Immature natural killer cell (primary cell): ENCODE results near the gene NUMA1. TPM values are rescaled to one million over a fixed set of nuclear protein-coding genes. Genes with fewer than 3 reads are reported as not detected.

Experiments used
- DNase-seq, 3 donors: peaks; one replicate each; pipeline ENCODE4 v3.0.0; 2022; ENCODE audit warnings: mixed read lengths in 1 of 3
- H3K27ac Mint-ChIP-seq, 6 donors: one replicate each; pipeline ENCODE4 v1.8.0; 2020; ENCODE audit warnings: mixed read lengths in 6 of 6, mild to moderate bottlenecking in 5 of 6, inconsistent platforms in 4 of 6, moderate library complexity in 3 of 6
- H3K27me3 Mint-ChIP-seq, 3 donors: one replicate each; pipeline ENCODE4 v1.8.0; 2020 to 2021; ENCODE audit warnings: low read depth in 3 of 3, mild to moderate bottlenecking in 3 of 3, mixed read lengths in 3 of 3, moderate library complexity in 3 of 3, inconsistent platforms in 1 of 3
- H3K36me3 Mint-ChIP-seq, 3 donors: one replicate each; pipeline ENCODE4 v1.8.0; 2020; ENCODE audit warnings: mixed read lengths in 3 of 3, inconsistent platforms in 2 of 3, mild to moderate bottlenecking in 2 of 3
- H3K4me1 Mint-ChIP-seq, 2 donors: one replicate each; pipeline ENCODE4 v1.8.0; 2020; ENCODE audit warnings: inconsistent platforms in 2 of 2, mild to moderate bottlenecking in 2 of 2, mixed read lengths in 2 of 2, moderate library complexity in 1 of 2
- H3K4me3 Mint-ChIP-seq, 5 donors: one replicate each; pipeline ENCODE4 v1.8.0; 2020; ENCODE audit warnings: mild to moderate bottlenecking in 5 of 5, mixed read lengths in 5 of 5, inconsistent platforms in 3 of 5, moderate library complexity in 3 of 5
- H3K9me3 Mint-ChIP-seq, 6 donors: one replicate each; pipeline ENCODE4 v1.8.0; 2020; ENCODE audit warnings: mild to moderate bottlenecking in 6 of 6, mixed read lengths in 6 of 6, inconsistent platforms in 4 of 6, moderate library complexity in 3 of 6
- polyA plus RNA-seq, 3 donors: library from polyadenylated mRNA; unstranded; fragments of 300-500 nt; fragmentation: Illumina TruSeq; gene quantifications; one replicate each; pipeline ENCODE4 v1.2.3, GENCODE V29; 2021

NUMA1 gene
- polyA plus RNA-seq, 3 donors from 2014 or later: 2.7 to 92.5 (median 10.5) TPM

DNA sequence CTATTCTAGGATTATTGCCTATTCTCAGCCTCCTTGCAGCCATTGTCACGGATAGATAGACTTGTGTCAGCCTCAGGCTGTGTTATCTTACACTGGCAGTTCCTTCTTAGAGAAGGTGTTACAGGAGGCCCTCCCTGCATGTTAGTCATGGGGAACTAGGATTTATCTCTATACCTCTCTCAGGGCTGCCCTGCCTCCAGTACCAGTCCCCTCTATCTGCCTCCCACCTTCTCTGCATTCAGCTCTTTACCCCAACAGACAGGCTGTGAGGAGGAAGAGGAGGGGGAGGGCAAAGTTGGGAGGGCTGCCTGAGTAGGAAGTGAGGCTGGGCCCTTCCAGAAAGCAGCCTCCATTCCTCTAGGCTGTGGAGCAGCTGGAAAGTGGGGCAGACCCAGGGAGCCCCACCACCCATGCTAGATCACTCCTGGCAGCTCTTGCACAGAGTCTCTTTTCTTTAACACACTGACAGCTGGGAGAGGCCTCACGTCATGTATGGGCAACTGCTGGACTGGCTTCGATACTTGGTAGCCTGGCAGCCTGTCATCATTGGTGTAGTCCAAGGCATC, 84.5 kb downstream of the NUMA1 start:
- H3K36me3 Mint-ChIP-seq: peaks cover 0 to 9% (median 4%) of the 10 kb centered on the region in 3 donors
- H3K9me3 Mint-ChIP-seq: no peaks in the 10 kb centered on the region
- H3K27me3 Mint-ChIP-seq: peaks cover 0 to 2% (median 2%) of the 10 kb centered on the region in 3 donors
- H3K4me1 Mint-ChIP-seq: peaks cover 24 to 27% of the 10 kb centered on the region in 2 donors
- H3K27ac Mint-ChIP-seq: no peak overlapping the region
- no peak for DNase-seq
- no peak overlapping the region for H3K4me3 Mint-ChIP-seq

DNA sequence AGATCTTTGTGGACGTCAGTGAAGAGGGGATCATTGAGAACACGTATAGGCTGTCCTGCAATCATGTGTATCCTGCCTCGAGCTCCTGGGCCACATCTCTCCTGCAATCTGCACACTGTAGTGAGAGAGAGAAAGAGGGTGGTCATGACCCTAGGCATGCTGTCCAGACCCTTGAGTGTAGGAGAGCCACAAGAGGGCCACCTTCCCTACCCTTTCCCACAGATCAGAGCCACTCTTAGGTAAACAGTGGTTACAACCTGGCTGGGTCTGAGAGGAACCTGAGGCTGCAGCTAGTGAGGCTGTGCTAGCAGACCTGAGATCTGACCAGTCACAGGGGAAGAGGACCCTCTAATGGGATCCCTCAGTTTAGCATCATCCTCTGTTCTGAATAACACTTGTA, 85.6 kb downstream of the NUMA1 start:
- Mint-ChIP-seq H3K36me3 (peaks cover 0 to 9% (median 4%) of the 10 kb centered on the region in 3 donors), H3K27me3 (peaks cover 0 to 2% (median 2%) of the 10 kb centered on the region in 3 donors), H3K27ac (no peak overlapping the region), H3K4me1 (peaks cover 19 to 21% of the 10 kb centered on the region in 2 donors), H3K9me3 (no peaks in the 10 kb centered on the region), H3K4me3 (no peak overlapping the region)
- no peak for DNase-seq

GRCh38 chr11:71992136-71992730, 88.1 kb downstream of the NUMA1 start:
- no peaks in the 10 kb centered on the region for H3K9me3 Mint-ChIP-seq
- peaks cover 0 to 1% (median 0%) of the 10 kb centered on the region in 3 donors for H3K27me3 Mint-ChIP-seq
- no peak for DNase-seq
- peaks cover 0 to 3% of the 10 kb centered on the region in 2 donors for H3K4me1 Mint-ChIP-seq
- peak overlapping the region in 1 of 6 donors; percentile 37 for H3K27ac Mint-ChIP-seq
- peaks cover 0 to 8% (median 6%) of the 10 kb centered on the region in 3 donors for H3K36me3 Mint-ChIP-seq
- no peak overlapping the region for H3K4me3 Mint-ChIP-seq

GRCh38 chr11:71991494-71991893, 88.8 kb downstream of the NUMA1 start:
- Mint-ChIP-seq H3K9me3 (no peaks in the 10 kb centered on the region), H3K36me3 (peaks cover 0 to 8% (median 5%) of the 10 kb centered on the region in 3 donors), H3K4me1 (no peaks in the 10 kb centered on the region), H3K27ac (peak overlapping the region in 1 of 6 donors; percentile 49), H3K27me3 (peaks cover 0 to 1% (median 0%) of the 10 kb centered on the region in 3 donors), H3K4me3 (no peak overlapping the region)
- no peak for DNase-seq

- H3K4me1 Mint-ChIP-seq: no peaks in the 10 kb centered on the region
- H3K27ac Mint-ChIP-seq: peak overlapping the region in 1 of 6 donors; percentile 16
- peaks cover 0 to 9% (median 8%) of the 10 kb centered on the region in 3 donors for H3K36me3 Mint-ChIP-seq
- no peak overlapping the region for H3K4me3 Mint-ChIP-seq
- no peaks in the 10 kb centered on the region for H3K9me3 Mint-ChIP-seq
- H3K27me3 Mint-ChIP-seq: peaks cover 0 to 1% (median 0%) of the 10 kb centered on the region in 3 donors
- DNase-seq: no peak
Observed at GRCh38 chr11:71990701-71991100, 89.6 kb downstream of the NUMA1 start.

- no peak for DNase-seq
- H3K27ac Mint-ChIP-seq: no peak overlapping the region
- no peak overlapping the region for H3K4me3 Mint-ChIP-seq
- H3K27me3 Mint-ChIP-seq: peaks cover 0 to 1% (median 0%) of the 10 kb centered on the region in 3 donors
- no peaks in the 10 kb centered on the region for H3K4me1 Mint-ChIP-seq
- H3K36me3 Mint-ChIP-seq: peaks cover 0 to 17% (median 12%) of the 10 kb centered on the region in 3 donors
- H3K9me3 Mint-ChIP-seq: no peaks in the 10 kb centered on the region
Observed at GRCh38 chr11:71988050-71988449, 92.3 kb downstream of the NUMA1 start.

- Mint-ChIP-seq H3K4me1 (no peaks in the 10 kb centered on the region), H3K27me3 (peaks cover 0 to 1% (median 0%) of the 10 kb centered on the region in 3 donors), H3K4me3 (no peak overlapping the region)
Observed at GRCh38 chr11:71987521-71987920, 92.8 kb downstream of the NUMA1 start.

GRCh38 chr11:71986131-71986530, 94.2 kb downstream of the NUMA1 start:
- Mint-ChIP-seq H3K27ac (no peak overlapping the region), H3K4me1 (no peaks in the 10 kb centered on the region), H3K9me3 (no peaks in the 10 kb centered on the region), H3K4me3 (no peak overlapping the region), H3K36me3 (peaks cover 4 to 20% (median 12%) of the 10 kb centered on the region in 3 donors), H3K27me3 (no peaks in the 10 kb centered on the region)
- DNase-seq: no peak

More at GRCh38 chr11:71987521-71987920, 92.8 kb downstream of the NUMA1 start:
- no peak for DNase-seq
- Mint-ChIP-seq H3K36me3 (peaks cover under 1 to 17% (median 12%) of the 10 kb centered on the region in 3 donors), H3K27ac (no peak overlapping the region), H3K9me3 (no peaks in the 10 kb centered on the region)

DNA sequence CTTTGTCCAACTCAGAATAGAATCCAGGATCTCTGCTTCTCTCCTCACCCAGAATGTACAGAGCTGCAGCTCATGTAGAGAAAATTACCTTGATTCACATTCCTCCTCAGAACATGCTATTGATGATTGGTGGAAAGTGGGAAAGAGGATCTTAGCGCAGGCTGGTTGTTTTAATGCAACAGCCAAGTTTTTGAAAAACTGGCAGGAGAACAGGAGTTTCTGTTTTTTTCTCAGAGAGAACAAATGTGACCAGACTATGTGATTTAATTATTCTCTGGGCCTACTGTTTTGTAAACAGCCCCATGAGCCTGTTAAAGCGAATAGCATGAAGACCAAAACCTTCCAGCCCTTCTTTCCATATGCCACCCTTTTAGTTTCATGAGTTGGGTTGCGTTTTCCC, 100.7 kb downstream of the NUMA1 start:
- no peaks in the 10 kb centered on the region for H3K4me1 Mint-ChIP-seq
- peaks cover 0 to 3% (median 0%) of the 10 kb centered on the region in 3 donors for H3K27me3 Mint-ChIP-seq
- peak overlapping the region in 1 of 6 donors; percentile 36 for H3K27ac Mint-ChIP-seq
- H3K9me3 Mint-ChIP-seq: no peaks in the 10 kb centered on the region
- DNase-seq: no peak
- H3K36me3 Mint-ChIP-seq: peaks cover 4 to 12% (median 11%) of the 10 kb centered on the region in 3 donors
- no peak overlapping the region for H3K4me3 Mint-ChIP-seq

GRCh38 chr11:71979094-71979493, 101.2 kb downstream of the NUMA1 start:
- H3K36me3 Mint-ChIP-seq: peaks cover 4 to 12% (median 11%) of the 10 kb centered on the region in 3 donors
- H3K27me3 Mint-ChIP-seq: peaks cover 0 to 3% (median 0%) of the 10 kb centered on the region in 3 donors
- no peak overlapping the region for H3K27ac Mint-ChIP-seq
- H3K9me3 Mint-ChIP-seq: no peaks in the 10 kb centered on the region
- no peaks in the 10 kb centered on the region for H3K4me1 Mint-ChIP-seq
- DNase-seq: no peak
- H3K4me3 Mint-ChIP-seq: no peak overlapping the region

DNA sequence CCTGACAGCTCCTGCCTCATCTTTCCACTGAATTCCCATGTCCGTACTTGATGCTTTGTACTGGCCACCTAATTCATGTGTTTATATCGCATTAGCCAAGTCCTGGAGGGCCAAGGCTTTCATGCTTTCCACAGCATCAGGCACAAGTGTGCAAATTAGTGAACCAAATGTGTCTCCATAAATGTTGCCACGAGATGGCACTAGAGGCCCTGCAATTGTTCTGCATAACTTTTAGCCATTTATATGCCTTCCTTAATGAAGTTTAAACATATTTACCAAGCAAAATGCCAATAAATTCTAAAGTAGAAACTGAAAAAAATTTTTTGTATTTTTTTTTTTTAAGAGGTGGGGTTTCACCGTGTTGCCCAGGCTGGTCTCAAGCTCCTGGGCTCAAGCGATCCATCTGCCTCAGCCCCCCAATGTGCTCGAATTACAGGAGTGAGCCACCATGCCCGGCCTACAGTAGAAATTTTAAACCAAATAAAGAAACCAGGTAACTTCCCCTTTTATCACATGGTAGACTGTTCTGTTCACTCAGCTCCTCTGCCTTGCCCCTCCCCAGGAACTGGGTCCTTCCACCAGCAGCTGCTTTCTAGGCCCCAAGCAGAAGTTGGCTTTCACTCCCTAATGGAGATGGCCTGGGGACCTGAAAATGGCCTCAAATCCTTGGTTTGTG, 102.5 kb downstream of the NUMA1 start:
- H3K4me1 Mint-ChIP-seq: no peaks in the 10 kb centered on the region
- H3K27ac Mint-ChIP-seq: peak overlapping the region in 1 of 6 donors; percentile 42
- H3K9me3 Mint-ChIP-seq: no peaks in the 10 kb centered on the region
- no peak overlapping the region for H3K4me3 Mint-ChIP-seq
- peak; percentile 21 to 46 (median 37) for DNase-seq
- peaks cover 3 to 4% (median 3%) of the 10 kb centered on the region in 3 donors for H3K36me3 Mint-ChIP-seq
- H3K27me3 Mint-ChIP-seq: peaks cover 0 to 3% (median 0%) of the 10 kb centered on the region in 3 donors

GRCh38 chr11:71977090-71977489, 103.3 kb downstream of the NUMA1 start:
- H3K4me1 Mint-ChIP-seq: no peaks in the 10 kb centered on the region
- H3K27me3 Mint-ChIP-seq: peaks cover 0 to 3% (median 0%) of the 10 kb centered on the region in 3 donors
- DNase-seq: no peak
- no peak overlapping the region for H3K27ac Mint-ChIP-seq
- no peaks in the 10 kb centered on the region for H3K9me3 Mint-ChIP-seq
- no peak overlapping the region for H3K4me3 Mint-ChIP-seq
- H3K36me3 Mint-ChIP-seq: peaks cover 0 to 3% (median 3%) of the 10 kb centered on the region in 3 donors

- peaks cover 0 to 3% (median 0%) of the 10 kb centered on the region in 3 donors for H3K36me3 Mint-ChIP-seq
- H3K27me3 Mint-ChIP-seq: peaks cover 0 to 3% (median 0%) of the 10 kb centered on the region in 3 donors
- H3K27ac Mint-ChIP-seq: no peak overlapping the region
- H3K4me1 Mint-ChIP-seq: no peaks in the 10 kb centered on the region
- no peak for DNase-seq
- no peaks in the 10 kb centered on the region for H3K9me3 Mint-ChIP-seq
- H3K4me3 Mint-ChIP-seq: no peak overlapping the region
Observed at GRCh38 chr11:71976551-71976950, 103.8 kb downstream of the NUMA1 start.

DNA sequence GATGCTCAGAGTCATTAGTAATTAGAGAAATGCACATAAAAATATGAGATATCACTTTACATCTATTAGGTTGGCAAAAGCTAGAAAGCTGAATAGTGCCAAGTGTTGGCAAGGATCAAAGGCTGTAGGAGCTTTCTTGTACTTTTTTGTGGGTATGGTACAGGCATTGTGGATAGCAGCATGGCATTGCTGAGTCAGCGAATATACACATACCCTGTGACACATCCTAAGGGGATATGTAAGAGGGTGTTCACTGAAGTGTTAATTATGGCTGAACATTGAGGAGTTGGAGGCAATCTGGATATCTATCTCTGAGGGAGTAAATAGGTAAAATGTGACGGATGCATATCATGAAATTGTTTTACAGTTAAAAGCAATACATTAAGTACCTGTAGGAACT, 108.7 kb downstream of the NUMA1 start:
- Mint-ChIP-seq H3K27ac (no peak overlapping the region), H3K4me3 (no peak overlapping the region), H3K36me3 (peaks cover 4 to 12% (median 6%) of the 10 kb centered on the region in 3 donors)

More for the DNA sequence above, 108.7 kb downstream of the NUMA1 start:
- no peaks in the 10 kb centered on the region for H3K27me3 Mint-ChIP-seq
- H3K4me1 Mint-ChIP-seq: no peaks in the 10 kb centered on the region
- H3K9me3 Mint-ChIP-seq: no peaks in the 10 kb centered on the region
- no peak for DNase-seq
